Aorta (tissue), 5 donors: ENCODE measurements around the gene PLEKHM3. TPM values are rescaled to one million over a fixed set of nuclear protein-coding genes. Genes with fewer than 3 reads are reported as not detected.

Experiments
- ATAC-seq: fragments of 200-7000 bp; cut with Tn5 transposase; one replicate; pipeline ENCODE4 v1.9.1; 2022; ENCODE audit warnings: moderate library complexity; ENCODE audit not compliant: low FRiP score
- DNase-seq, 2 donors: peaks; one replicate each; pipeline ENCODE4 v3.0.0-alpha.2; 2020
- H3K27ac ChIP-seq, 2 donors: one replicate each; pipeline ENCODE4 v1.5.1; 2013; ENCODE audit warnings: low read length in 2 of 2, mild to moderate bottlenecking in 2 of 2, moderate library complexity in 2 of 2, control low read depth in 1 of 2, inconsistent platforms in 1 of 2, low read depth in 1 of 2
- H3K27me3 ChIP-seq, 2 donors: one replicate each; pipeline ENCODE4 v1.6.1; 2013; ENCODE audit warnings: control low read depth in 1 of 2, low read length in 1 of 2, mild to moderate bottlenecking in 1 of 2, moderate library complexity in 1 of 2; ENCODE audit not compliant: insufficient read depth in 2 of 2, control insufficient read depth in 1 of 2
- H3K36me3 ChIP-seq, 2 donors: one replicate each; pipeline ENCODE4 v1.6.1; 2013; ENCODE audit warnings: control low read depth in 1 of 2, low read length in 1 of 2, mild to moderate bottlenecking in 1 of 2; ENCODE audit not compliant: insufficient read depth in 2 of 2, control insufficient read depth in 1 of 2
- H3K4me1 ChIP-seq, 2 donors: one replicate each; pipeline ENCODE4 v1.6.1; 2013; ENCODE audit warnings: low read length in 2 of 2, control low read depth in 1 of 2, mild to moderate bottlenecking in 1 of 2, moderate library complexity in 1 of 2; ENCODE audit not compliant: insufficient read depth in 2 of 2, control insufficient read depth in 1 of 2
- H3K4me3 ChIP-seq, 2 donors: one replicate each; pipeline ENCODE4 v1.5.1; 2013; ENCODE audit warnings: low read length in 2 of 2, control low read depth in 1 of 2, mild to moderate bottlenecking in 1 of 2
- H3K9me3 ChIP-seq: one replicate; pipeline ENCODE4 v1.6.1; 2013; ENCODE audit warnings: mild to moderate bottlenecking, low read length; ENCODE audit not compliant: control insufficient read depth
- WGBS, 2 donors: extraction: QIAGEN DNeasy Blood & Tissue Kit; methylation state at CpG; one replicate each; pipeline ENCODE4 v1.1.7; 2013; 5-methylcytosine and 5-hydroxymethylcytosine counted together
- intact Hi-C, 2 donors: fragments of 100-400 bp; cut with DNase I; formaldehyde crosslinking; loops; one replicate each; pipeline versions ENCODE4 v1.14.2 to v1.15.0; 2022
- polyA plus RNA-seq, 2 donors: library from polyadenylated mRNA; stranded (reverse); fragments of 200-250 nt; gene quantifications; one replicate each; pipeline ENCODE4 v1.2.3, GENCODE V29; 2013
- total RNA-seq, 2 donors: library from RNA; stranded (reverse); fragmentation: NEBNext Ultra II Directional; extraction: Animal tissue kit (Norgen Biotek cat#: 25700); gene quantifications; one replicate each; pipeline ENCODE4 v1.2.1, GENCODE V29; 2021
- donor health status: healthy with polysubstance abuse.
- donor health status: Bipolar disorder and iron deficiency.
- donor health status: DM: no; HTN: no; CAD: no.
- donor health status: DM: no; HTN: no; CAD: no.
- donor health status: DM: yes; HTN: yes; CAD: no.

Gene PLEKHM3
- total and polyA plus RNA-seq, 4 donors, result 2.8 to 18.9 (median 9.3) TPM

- H3K4me3 ChIP-seq, result no peak overlapping the region
Measured at GRCh38 chr2:208062113-208062512, 36.8 kb upstream of the PLEKHM3 start.

GRCh38 chr2:208057108-208057507, 31.8 kb upstream of the PLEKHM3 start:
- no peak for DNase-seq
- intact Hi-C loops, result no loop called here
- no peak overlapping the region for H3K27ac ChIP-seq
- WGBS, 2 donors, result 96% methylated on average over 1 of the region's 1 CpG
- H3K4me3 ChIP-seq, result no peak overlapping the region
- H3K27me3 ChIP-seq, result no peaks in the 10 kb centered on the region
- no peaks in the 10 kb centered on the region for H3K4me1 ChIP-seq
- H3K9me3 ChIP-seq, result peaks cover 1% of the 10 kb centered on the region
- H3K36me3 ChIP-seq, result no peaks in the 10 kb centered on the region
- no peak for ATAC-seq

More at GRCh38 chr2:208062113-208062512, 36.8 kb upstream of the PLEKHM3 start:
- H3K27me3 ChIP-seq, result no peaks in the 10 kb centered on the region
- H3K9me3 ChIP-seq, result peaks cover 1% of the 10 kb centered on the region
- intact Hi-C loops, result no loop called here
- WGBS, 2 donors, result 36 to 44% methylated on average over 4 of the region's 4 CpGs
- no peaks in the 10 kb centered on the region for H3K4me1 ChIP-seq
- ATAC-seq (no peak), DNase-seq (no peak)
- H3K36me3 ChIP-seq, result no peaks in the 10 kb centered on the region
- no peak overlapping the region for H3K27ac ChIP-seq

- Histone ChIP-seq H3K36me3 (no peaks in the 10 kb centered on the region), H3K4me1 (no peaks in the 10 kb centered on the region), H3K27ac (no peak overlapping the region), H3K4me3 (no peak overlapping the region), H3K27me3 (no peaks in the 10 kb centered on the region), H3K9me3 (no peaks in the 10 kb centered on the region)
- no peak for DNase-seq
- ATAC-seq, result no peak
- 60 to 72% methylated on average over 2 of the region's 2 CpGs for WGBS, 2 donors
- intact Hi-C loops, result no loop called here
Measured at GRCh38 chr2:208049441-208049840, 24.1 kb upstream of the PLEKHM3 start.

GRCh38 chr2:208049006-208049405, 23.7 kb upstream of the PLEKHM3 start:
- Histone ChIP-seq H3K27me3 (no peaks in the 10 kb centered on the region), H3K27ac (no peak overlapping the region), H3K4me3 (no peak overlapping the region), H3K36me3 (no peaks in the 10 kb centered on the region), H3K4me1 (no peaks in the 10 kb centered on the region), H3K9me3 (no peaks in the 10 kb centered on the region)
- 86 to 87% methylated on average over 4 of the region's 4 CpGs for WGBS, 2 donors
- ATAC-seq (no peak), DNase-seq (no peak)
- intact Hi-C loops, result no loop called here

- DNase-seq (no peak), ATAC-seq (no peak)
- no peaks in the 10 kb centered on the region for H3K27me3 ChIP-seq
- no peaks in the 10 kb centered on the region for H3K36me3 ChIP-seq
- no peaks in the 10 kb centered on the region for H3K4me1 ChIP-seq
- no peak overlapping the region for H3K4me3 ChIP-seq
- 58 to 64% methylated on average over 3 of the region's 3 CpGs for WGBS, 2 donors
- H3K27ac ChIP-seq, result no peak overlapping the region
- intact Hi-C loops, result no loop called here
- no peaks in the 10 kb centered on the region for H3K9me3 ChIP-seq
Measured at GRCh38 chr2:208047840-208048239, 22.5 kb upstream of the PLEKHM3 start.

GRCh38 chr2:208046686-208047085, 21.4 kb upstream of the PLEKHM3 start:
- ATAC-seq, result no peak
- no peak overlapping the region for H3K27ac ChIP-seq
- H3K4me3 ChIP-seq, result no peak overlapping the region
- no peaks in the 10 kb centered on the region for H3K36me3 ChIP-seq
- 49 to 68% methylated on average over 4 of the region's 4 CpGs for WGBS, 2 donors
- H3K27me3 ChIP-seq, result no peaks in the 10 kb centered on the region
- no peaks in the 10 kb centered on the region for H3K4me1 ChIP-seq
- intact Hi-C loops, result no loop called here
- no peaks in the 10 kb centered on the region for H3K9me3 ChIP-seq
- no peak for DNase-seq

- DNase-seq, result no peak
- H3K27ac ChIP-seq, result no peak overlapping the region
- no peaks in the 10 kb centered on the region for H3K36me3 ChIP-seq
- intact Hi-C loops, result loop anchor here in 1 of 2 donors (5.0 kb wide), 1 partner anchor 295 kb away; no protein-coding TSS in a partner anchor
- ATAC-seq, result no peak
- WGBS, 2 donors, result 75 to 82% methylated on average over 2 of the region's 2 CpGs
- H3K9me3 ChIP-seq, result no peaks in the 10 kb centered on the region
- no peak overlapping the region for H3K4me3 ChIP-seq
- H3K27me3 ChIP-seq, result no peaks in the 10 kb centered on the region
- no peaks in the 10 kb centered on the region for H3K4me1 ChIP-seq
Measured at GRCh38 chr2:208042450-208042849, 17.1 kb upstream of the PLEKHM3 start.

- Histone ChIP-seq H3K9me3 (no peaks in the 10 kb centered on the region), H3K4me1 (no peaks in the 10 kb centered on the region), H3K27ac (no peak overlapping the region), H3K36me3 (no peaks in the 10 kb centered on the region), H3K27me3 (no peaks in the 10 kb centered on the region), H3K4me3 (no peak overlapping the region)
- intact Hi-C loops, result loop anchor here in 1 of 2 donors (5.0 kb wide), 1 partner anchor 295 kb away; no protein-coding TSS in a partner anchor
- 72 to 76% methylated on average over 3 of the region's 3 CpGs for WGBS, 2 donors
- DNase-seq, result no peak
- ATAC-seq, result no peak
Measured at GRCh38 chr2:208042041-208042440, 16.7 kb upstream of the PLEKHM3 start.

- Histone ChIP-seq H3K36me3 (no peaks in the 10 kb centered on the region), H3K4me3 (no peak overlapping the region), H3K9me3 (no peaks in the 10 kb centered on the region), H3K27ac (no peak overlapping the region), H3K27me3 (no peaks in the 10 kb centered on the region), H3K4me1 (no peaks in the 10 kb centered on the region)
- 30 to 36% methylated on average over 8 of the region's 8 CpGs for WGBS, 2 donors
- ATAC-seq, result peak; percentile 77
- DNase-seq, result peak; percentile 82 to 88
- intact Hi-C loops, result loop anchor here in 1 of 2 donors (5.0 kb wide), 1 partner anchor 293 kb away; no protein-coding TSS in a partner anchor
Measured at GRCh38 chr2:208040199-208041171, 15.2 kb upstream of the PLEKHM3 start.
